Mesodermal cell (in vitro differentiated cells): ENCODE measurements around the gene STK39.

ENCODE experiments used
- H3K27ac ChIP-seq: 2 replicates; pipeline ENCODE4 v1.7.0; 2013; ENCODE audit warnings: mild to moderate bottlenecking, low read depth, low read length, moderate library complexity; ENCODE audit not compliant: severe bottlenecking
- H3K36me3 ChIP-seq: 2 replicates; pipeline ENCODE4 v1.7.1; 2013; ENCODE audit warnings: mild to moderate bottlenecking, low read length, moderate library complexity; ENCODE audit not compliant: control insufficient read depth, insufficient read depth
- H3K4me1 ChIP-seq: one replicate; pipeline ENCODE4 v1.7.1; 2013; ENCODE audit warnings: mild to moderate bottlenecking, low read length; ENCODE audit not compliant: insufficient read depth, control insufficient read depth, poor library complexity, severe bottlenecking
- H3K4me3 ChIP-seq: 2 replicates; pipeline ENCODE4 v1.7.0; 2013; ENCODE audit warnings: low read length, control low read depth, mild to moderate bottlenecking; ENCODE audit not compliant: insufficient read depth, poor library complexity, severe bottlenecking; ENCODE audit errors: extremely low read depth
- H3K9me3 ChIP-seq: 2 replicates; pipeline ENCODE4 v1.7.1; 2013; ENCODE audit warnings: mild to moderate bottlenecking, low read length, moderate library complexity; ENCODE audit not compliant: control insufficient read depth
- WGBS, 2 experiments: methylation state at CpG; one replicate each; pipeline ENCODE4 v1.1.5; 2013; ENCODE audit warnings: missing lambda C conversion rate in 2 of 2; ENCODE audit not compliant: insufficient coverage in 2 of 2; 5-methylcytosine and 5-hydroxymethylcytosine counted together

STK39 gene

DNA sequence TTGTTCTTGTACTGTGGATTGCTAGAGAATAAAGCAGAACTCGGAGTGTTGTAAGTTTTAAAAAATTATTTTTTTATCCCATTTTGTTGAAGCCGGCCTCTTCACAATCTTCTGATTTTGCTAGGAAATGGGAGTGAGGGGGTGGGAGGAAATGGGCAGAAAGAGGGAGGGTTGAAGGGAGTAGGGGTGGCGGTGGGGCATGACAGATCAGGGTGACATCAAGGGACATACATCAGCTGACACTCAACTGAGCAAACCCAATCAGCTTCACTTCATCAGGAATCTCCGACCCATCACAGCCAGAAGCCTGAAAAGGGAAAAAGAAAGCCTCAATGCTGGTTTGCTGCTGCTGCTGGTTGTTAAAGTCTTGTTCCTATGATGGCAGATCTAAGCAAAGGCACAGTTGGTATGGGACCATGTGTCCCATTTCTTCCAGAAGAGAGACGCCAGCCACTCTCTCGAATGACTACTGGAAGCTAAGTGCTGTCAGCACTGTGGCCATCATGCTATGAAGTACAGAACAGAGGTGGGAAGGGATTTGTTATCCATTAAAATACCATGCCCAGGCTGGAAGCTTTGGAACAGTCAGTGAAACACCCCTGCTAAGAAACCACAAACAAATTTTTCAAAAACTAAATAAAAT lies 292.0 kb downstream of the STK39 start:
- Histone ChIP-seq H3K36me3 (no peaks in the 10 kb centered on the region), H3K9me3 (no peaks in the 10 kb centered on the region), H3K4me1 (no peaks in the 10 kb centered on the region), H3K27ac (no peak overlapping the region), H3K4me3 (no peak overlapping the region)
- WGBS, 2 experiments: 86 to 97% methylated on average over 4 to 5 of the region's 6 CpGs

DNA sequence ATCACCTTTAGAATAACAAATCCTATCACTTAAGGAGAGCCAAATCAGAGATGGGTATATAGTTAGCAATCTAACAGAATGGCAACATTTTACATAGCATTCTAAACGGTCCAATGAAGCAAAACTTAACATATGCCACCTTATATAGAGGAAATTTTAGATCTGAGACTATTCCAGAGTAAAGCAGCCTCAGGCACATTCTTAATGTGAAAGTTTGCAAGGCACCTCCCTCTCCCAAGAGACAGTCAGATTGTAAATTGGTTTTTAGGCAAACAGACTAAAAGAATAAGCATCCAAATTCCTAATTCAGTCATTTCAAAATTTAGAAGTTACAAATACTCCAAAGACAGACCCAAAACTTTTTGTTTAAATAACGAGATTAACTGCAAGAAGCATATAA lies 292.9 kb downstream of the STK39 start:
- Histone ChIP-seq H3K36me3 (no peaks in the 10 kb centered on the region), H3K4me3 (no peak overlapping the region), H3K27ac (no peak overlapping the region), H3K4me1 (no peaks in the 10 kb centered on the region), H3K9me3 (no peaks in the 10 kb centered on the region)
- WGBS, 2 experiments: no CpG with 5 or more reads among the region's 2 CpGs

DNA sequence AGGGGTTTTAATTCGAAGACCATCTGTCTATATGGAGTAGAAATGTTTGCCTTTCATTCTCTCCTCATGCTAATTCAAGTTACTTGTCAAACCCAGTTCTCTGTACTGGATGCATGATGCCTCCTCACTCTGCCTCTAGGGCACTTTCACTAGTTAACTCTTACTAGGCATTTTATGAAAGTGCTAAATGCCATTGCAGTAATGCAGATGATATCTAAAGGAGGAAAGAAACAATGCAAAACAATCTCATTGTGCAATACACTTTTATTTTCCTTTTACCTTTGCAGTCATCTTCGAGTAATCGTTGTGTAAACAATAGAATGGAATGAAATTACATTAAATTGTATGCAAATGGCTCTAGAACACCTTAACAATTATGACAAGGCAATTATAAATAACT lies 293.6 kb downstream of the STK39 start:
- WGBS, 2 experiments: no CpG with 5 or more reads among the region's 3 CpGs

DNA sequence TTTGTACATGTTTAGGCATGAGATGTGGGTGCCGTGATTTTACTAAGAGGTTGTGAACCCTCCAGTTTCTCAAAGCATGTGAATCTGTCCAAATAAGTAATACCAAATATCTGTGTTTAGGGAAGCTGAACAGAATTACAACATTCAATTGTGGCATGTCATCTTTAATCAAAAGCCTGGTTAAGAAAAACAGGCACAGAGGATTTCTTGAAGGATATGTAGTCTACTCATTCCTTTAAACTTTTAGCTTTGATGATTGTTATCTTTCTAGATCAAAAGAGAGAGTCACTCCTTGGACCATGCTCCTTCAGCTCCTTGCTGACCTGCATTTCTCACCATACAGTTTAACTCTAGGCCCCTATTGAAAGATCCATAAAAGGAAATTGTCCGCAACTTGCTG lies 296.8 kb downstream of the STK39 start:
- no CpG with 5 or more reads among the region's 2 CpGs for WGBS, 2 experiments
- no peaks in the 10 kb centered on the region for H3K4me1 ChIP-seq
- H3K9me3 ChIP-seq: no peaks in the 10 kb centered on the region

More for the DNA sequence above, 293.6 kb downstream of the STK39 start:
- Histone ChIP-seq H3K4me1 (no peaks in the 10 kb centered on the region), H3K27ac (no peak overlapping the region), H3K36me3 (no peaks in the 10 kb centered on the region), H3K9me3 (no peaks in the 10 kb centered on the region), H3K4me3 (no peak overlapping the region)

DNA sequence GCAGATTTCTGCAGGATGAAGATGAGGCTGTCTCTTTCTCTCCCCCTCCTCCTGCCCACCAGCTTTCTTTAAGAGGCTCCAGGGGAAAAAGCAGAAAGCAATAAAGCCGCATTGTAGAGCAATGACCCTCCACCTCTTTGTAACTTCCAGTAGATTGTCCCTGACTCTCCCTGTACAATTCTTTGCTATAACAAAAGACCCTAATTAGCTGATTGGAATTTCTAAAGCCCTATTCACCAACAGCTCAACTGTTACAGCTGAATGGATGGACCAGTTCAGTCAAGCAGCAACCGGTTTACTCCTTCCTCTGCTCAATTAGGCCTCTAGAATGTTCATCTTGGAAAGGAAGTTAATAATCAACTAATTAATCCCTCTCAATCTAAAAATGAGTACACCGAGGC lies 301.0 kb downstream of the STK39 start:
- H3K4me1 ChIP-seq: no peaks in the 10 kb centered on the region
- no peaks in the 10 kb centered on the region for H3K36me3 ChIP-seq
- no peak overlapping the region for H3K4me3 ChIP-seq
- H3K27ac ChIP-seq: no peak overlapping the region
- WGBS, 2 experiments: 82% methylated on average over 1 of the region's 3 CpGs; no CpG with 5 or more reads in 1 of the 2 experiments
- H3K9me3 ChIP-seq: no peaks in the 10 kb centered on the region

More for the DNA sequence above, 296.8 kb downstream of the STK39 start:
- Histone ChIP-seq H3K27ac (no peak overlapping the region), H3K4me3 (no peak overlapping the region), H3K36me3 (no peaks in the 10 kb centered on the region)

DNA sequence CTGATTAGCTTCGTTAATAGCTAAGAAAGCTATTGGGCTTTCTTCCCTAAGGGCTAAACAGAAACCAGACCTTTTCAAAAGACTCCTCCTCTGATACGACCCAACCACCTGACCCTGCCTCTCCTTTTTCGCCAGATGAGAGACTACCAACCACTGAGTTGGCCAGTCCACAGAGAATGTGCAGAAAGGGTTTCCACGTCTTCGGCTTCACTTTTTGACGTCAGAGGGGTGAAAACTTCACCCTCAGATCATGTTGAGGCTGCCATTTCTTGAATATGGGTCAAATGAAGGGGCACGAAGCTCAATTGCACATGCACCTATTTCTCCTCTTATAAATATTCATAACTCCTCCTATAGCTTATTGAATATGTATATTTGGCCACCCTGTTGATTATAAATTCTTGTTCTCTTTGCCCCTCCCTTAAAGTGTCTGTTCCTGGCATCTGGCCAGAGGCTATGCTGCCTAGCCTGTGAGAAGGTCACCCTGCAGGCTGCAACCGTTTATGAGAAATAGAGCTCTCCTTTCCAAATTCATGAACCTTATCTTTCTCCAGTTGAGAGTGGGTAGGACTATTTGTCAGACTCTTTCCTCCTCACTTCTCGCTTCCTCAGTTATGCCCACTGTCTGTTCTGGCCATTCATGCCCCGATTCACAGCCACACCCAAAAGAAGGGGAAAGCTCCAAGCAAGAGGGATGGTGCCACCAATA lies 301.6 kb downstream of the STK39 start:
- Histone ChIP-seq H3K36me3 (no peaks in the 10 kb centered on the region), H3K4me3 (no peak overlapping the region), H3K27ac (no peak overlapping the region), H3K9me3 (no peaks in the 10 kb centered on the region), H3K4me1 (no peaks in the 10 kb centered on the region)
- WGBS, 2 experiments: 92 to 95% methylated on average over 5 to 7 of the region's 10 CpGs

DNA sequence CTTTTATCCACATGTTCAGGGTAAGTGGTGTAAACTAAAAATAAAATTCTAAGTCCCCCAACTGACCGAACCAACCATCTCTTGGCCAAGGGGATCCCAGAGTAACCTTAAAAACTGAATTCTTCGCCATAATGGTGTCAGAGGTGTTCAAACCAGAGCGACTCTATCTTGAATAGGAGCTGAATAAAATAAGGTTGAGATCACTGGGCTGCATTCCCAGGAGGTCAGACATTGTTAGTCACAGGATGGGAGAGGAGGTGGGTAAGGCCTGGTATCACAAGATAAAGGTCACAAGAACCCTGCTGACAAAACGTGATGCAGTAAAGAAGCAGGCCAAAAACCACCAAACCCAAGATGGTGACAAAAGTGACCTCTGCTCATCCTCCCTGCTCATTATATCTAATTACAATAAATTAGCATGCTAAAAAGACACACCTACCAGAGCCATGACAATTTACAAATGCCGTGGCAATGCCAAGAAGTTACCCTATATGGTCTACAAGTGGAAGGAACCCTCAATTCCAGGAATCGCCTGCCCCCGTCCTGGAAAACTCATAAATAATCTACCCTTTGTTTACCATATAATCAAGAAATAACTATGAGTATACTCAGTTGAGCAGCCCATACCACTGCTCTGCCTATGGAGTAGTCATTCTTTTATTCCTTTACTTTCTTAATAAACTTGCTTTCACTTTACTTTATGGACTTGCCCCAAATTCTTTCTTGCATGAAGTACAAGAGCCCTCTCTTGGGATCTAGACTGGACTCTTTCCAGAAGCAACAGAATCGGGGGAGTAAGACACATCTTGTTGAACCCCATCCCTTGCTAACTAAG lies 302.4 kb downstream of the STK39 start:
- Histone ChIP-seq H3K9me3 (no peaks in the 10 kb centered on the region), H3K27ac (no peak overlapping the region), H3K4me1 (no peaks in the 10 kb centered on the region), H3K36me3 (no peaks in the 10 kb centered on the region), H3K4me3 (no peak overlapping the region)
- 82 to 87% methylated on average over 5 of the region's 8 CpGs for WGBS, 2 experiments

DNA sequence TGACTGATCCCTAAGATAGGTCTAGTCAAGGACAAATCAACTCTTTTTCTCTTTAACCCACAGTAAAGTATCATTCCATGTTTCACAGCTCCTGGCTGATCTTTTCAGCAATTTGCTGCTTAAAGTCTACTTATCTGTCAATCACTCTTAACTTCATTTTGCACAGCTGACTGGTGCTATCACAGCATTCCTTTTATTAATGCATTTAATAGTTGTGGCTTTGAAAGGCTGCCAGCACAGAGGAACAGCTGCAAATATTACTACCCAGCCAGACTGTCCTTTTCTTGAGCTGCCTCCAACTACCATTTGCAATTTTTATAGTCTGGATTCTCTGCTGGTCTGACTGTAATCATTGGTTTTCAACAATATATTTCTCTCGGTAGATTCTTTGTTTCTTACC lies 303.5 kb downstream of the STK39 start:
- Histone ChIP-seq H3K36me3 (no peaks in the 10 kb centered on the region), H3K27ac (no peak overlapping the region), H3K9me3 (no peaks in the 10 kb centered on the region), H3K4me3 (no peak overlapping the region), H3K4me1 (no peaks in the 10 kb centered on the region)
- no CpG with 5 or more reads among the region's 1 CpG for WGBS, 2 experiments

DNA sequence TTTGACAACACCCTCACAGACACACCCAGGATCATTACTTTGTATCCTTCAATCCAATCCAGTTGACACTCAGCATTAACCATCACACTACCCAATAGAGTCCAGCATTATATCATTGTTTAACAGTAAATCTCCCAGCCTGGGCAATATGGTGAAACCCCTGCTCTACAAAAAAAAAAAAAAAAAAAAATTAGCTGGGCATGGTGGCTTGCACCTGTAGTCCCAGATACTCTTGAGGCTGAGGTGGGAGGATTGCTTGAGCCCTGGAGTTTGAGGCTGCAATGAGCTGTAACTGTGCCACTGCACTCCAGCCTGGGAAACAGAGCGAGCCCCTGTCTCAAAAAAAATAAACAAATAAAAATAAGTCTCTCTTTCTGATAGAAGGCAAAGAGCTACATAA lies 304.0 kb downstream of the STK39 start:
- no peaks in the 10 kb centered on the region for H3K9me3 ChIP-seq
- H3K36me3 ChIP-seq: no peaks in the 10 kb centered on the region
- H3K4me1 ChIP-seq: no peaks in the 10 kb centered on the region
- no peak overlapping the region for H3K4me3 ChIP-seq
- WGBS, 2 experiments: no CpG with 5 or more reads among the region's 1 CpG
- no peak overlapping the region for H3K27ac ChIP-seq

DNA sequence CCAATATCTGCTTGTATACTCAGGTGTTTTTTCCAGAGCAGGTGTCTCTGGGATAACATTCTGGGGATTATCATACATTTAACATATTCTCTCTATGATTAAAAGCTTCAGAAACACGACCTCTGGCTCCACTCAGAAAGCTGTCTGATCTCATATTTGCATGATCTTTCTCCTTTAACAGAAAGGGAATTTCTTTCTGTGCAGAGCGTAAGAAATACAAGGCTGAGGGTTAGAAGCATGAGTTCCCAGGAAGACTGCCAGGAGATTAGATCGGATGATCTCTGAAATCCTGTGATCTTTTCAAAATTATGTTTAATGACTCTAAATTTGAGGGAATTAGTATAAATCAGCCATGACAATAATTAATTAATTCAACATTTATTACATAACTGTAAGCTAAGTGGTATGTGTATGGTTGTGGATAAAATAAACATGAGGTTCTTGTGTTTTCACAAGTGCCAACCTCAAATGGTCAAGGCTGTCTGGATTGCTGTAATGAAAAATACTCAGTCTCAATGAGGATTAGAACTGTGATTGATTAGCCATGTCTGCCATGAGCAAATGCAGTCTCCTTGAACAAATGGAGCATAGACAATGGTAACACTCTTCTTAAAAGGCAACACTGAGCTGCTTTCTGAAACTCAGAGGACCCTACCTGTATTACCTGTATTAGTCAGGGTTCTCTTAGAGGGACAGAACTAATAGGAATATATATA lies 304.9 kb downstream of the STK39 start:
- Histone ChIP-seq H3K4me3 (no peak overlapping the region), H3K27ac (no peak overlapping the region), H3K36me3 (no peaks in the 10 kb centered on the region), H3K4me1 (no peaks in the 10 kb centered on the region), H3K9me3 (no peaks in the 10 kb centered on the region)
- no CpG with 5 or more reads among the region's 3 CpGs for WGBS, 2 experiments
